SW480 (cell line): Measurements from ENCODE around the gene SCRN2.
A peak's percentile ranks its signal among the peaks of the same experiment; 100 is the strongest.

ENCODE experiments used
- DNase-seq: peaks from one replicate; pipeline ENCODE4 v3.0.0-alpha.2; 2016; ENCODE audit warnings: low spot score

Gene SCRN2

GRCh38 chr17:47872019-47872650 is 31.1 kb upstream of the SCRN2 start:
- DNase-seq, result peak; percentile 31

GRCh38 chr17:47871048-47871447 is 30.0 kb upstream of the SCRN2 start:
- DNase-seq, result no peak

- DNase-seq, result peak; percentile 71
These were observed 29.0 kb upstream of the SCRN2 start for GRCh38 chr17:47870056-47870455.

- peak; percentile 30 for DNase-seq
These were observed 28.0 kb upstream of the SCRN2 start for GRCh38 chr17:47869114-47869513.

GRCh38 chr17:47867813-47868533 is 26.9 kb upstream of the SCRN2 start:
- DNase-seq, result no peak

- peak; percentile 56 for DNase-seq
These were observed 25.9 kb upstream of the SCRN2 start for GRCh38 chr17:47866941-47867340.

- DNase-seq, result no peak
These were observed 23.7 kb upstream of the SCRN2 start for GRCh38 chr17:47864791-47865216.

GRCh38 chr17:47862621-47863440 is 21.8 kb upstream of the SCRN2 start:
- DNase-seq, result peak; percentile 70

- DNase-seq, result no peak
These were observed 19.3 kb upstream of the SCRN2 start for GRCh38 chr17:47860386-47860785.

- DNase-seq, result no peak
These were observed 16.7 kb upstream of the SCRN2 start for GRCh38 chr17:47857551-47858455.

GRCh38 chr17:47856830-47857229 is 15.8 kb upstream of the SCRN2 start:
- DNase-seq, result no peak

GRCh38 chr17:47855737-47856136 is 14.7 kb upstream of the SCRN2 start:
- no peak for DNase-seq

GRCh38 chr17:47853616-47854015 is 12.5 kb upstream of the SCRN2 start:
- no peak for DNase-seq

- DNase-seq, result no peak
These were observed 11.3 kb upstream of the SCRN2 start for GRCh38 chr17:47852113-47852949.

- DNase-seq, result no peak
These were observed 10.7 kb upstream of the SCRN2 start for GRCh38 chr17:47851764-47852112.

- peak; percentile 92 for DNase-seq
These were observed 9.9 kb upstream of the SCRN2 start, which contains the start of gene SP6 for GRCh38 chr17:47850692-47851573. Gene SP6 (minus strand): TSS chr17:47851163. CDS start chr17:47848429, 2,734 bp downstream.

- DNase-seq, result peak; percentile 49
These were observed 9.3 kb upstream of the SCRN2 start for GRCh38 chr17:47850373-47850691.

GRCh38 chr17:47848198-47848513 is 7.1 kb upstream of the SCRN2 start:
- no peak for DNase-seq

- DNase-seq, result no peak
These were observed 6.5 kb upstream of the SCRN2 start for GRCh38 chr17:47847341-47848197.
